IPS DF 19.7 (cell line): ENCODE data around the gene RGPD5.
"Not testable (repeated sequence)": the region's sequence is repeated elsewhere in the genome, so short reads cannot be mapped to it uniquely, and the experiment has no call there.

Experiments used
- DNase-seq: peaks from one replicate; pipeline ENCODE4 v3.0.0-alpha.2; 2013; ENCODE audit warnings: low read depth, low spot score

RGPD5 gene

GRCh38 chr2:109794074-109794737, at the start of gene RGPD5:
Gene RGPD5 (plus strand): TSS chr2:109794305. CDS start chr2:109794466, 161 bp downstream.
- DNase-seq: not testable (repeated sequence)

- not testable (repeated sequence) for DNase-seq
Observed at GRCh38 chr2:109751572-109751971, 42.5 kb upstream of the RGPD5 start.

DNA sequence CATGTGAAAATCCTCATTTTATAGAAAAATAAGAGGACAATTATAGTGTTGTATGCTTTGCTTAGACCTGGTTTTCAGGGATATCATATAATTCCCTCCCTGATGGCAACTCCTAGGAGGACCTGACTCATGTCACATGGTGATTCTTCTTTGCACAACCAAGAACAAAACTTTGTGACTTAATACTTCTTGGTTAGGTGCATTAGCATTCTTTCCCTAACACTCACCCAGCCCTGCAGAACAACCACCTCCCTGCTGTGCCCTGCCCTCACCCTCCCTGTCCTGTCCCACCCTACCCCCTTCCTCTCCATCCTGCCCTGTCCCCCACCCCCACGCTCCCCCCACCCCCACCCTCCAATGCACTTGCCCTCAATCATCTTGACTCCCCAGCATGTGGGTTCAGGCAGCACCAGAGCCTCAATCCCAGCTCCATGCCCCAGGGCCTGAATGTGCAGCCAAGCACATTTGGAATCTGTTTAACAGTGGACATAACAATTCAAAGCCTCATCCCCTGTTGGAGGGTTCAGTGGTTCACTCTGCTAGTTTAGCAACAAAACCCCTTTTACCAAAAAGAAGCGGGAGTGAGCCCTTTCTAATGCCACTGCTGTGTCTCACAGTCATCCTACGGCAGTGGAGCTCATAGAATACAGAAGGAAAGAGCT, 36.8 kb upstream of the RGPD5 start:
- DNase-seq: not testable (repeated sequence)

GRCh38 chr2:109760265-109761042, 33.7 kb upstream of the RGPD5 start:
- DNase-seq: not testable (repeated sequence)

GRCh38 chr2:109761043-109761454, 33.1 kb upstream of the RGPD5 start:
- DNase-seq: not testable (repeated sequence)

- DNase-seq: not testable (repeated sequence)
Observed at GRCh38 chr2:109761976-109762375, 32.1 kb upstream of the RGPD5 start.

GRCh38 chr2:109766074-109766473, 28.0 kb upstream of the RGPD5 start:
- DNase-seq: not testable (repeated sequence)

GRCh38 chr2:109766886-109767578, 27.1 kb upstream of the RGPD5 start:
- DNase-seq: not testable (repeated sequence)

DNA sequence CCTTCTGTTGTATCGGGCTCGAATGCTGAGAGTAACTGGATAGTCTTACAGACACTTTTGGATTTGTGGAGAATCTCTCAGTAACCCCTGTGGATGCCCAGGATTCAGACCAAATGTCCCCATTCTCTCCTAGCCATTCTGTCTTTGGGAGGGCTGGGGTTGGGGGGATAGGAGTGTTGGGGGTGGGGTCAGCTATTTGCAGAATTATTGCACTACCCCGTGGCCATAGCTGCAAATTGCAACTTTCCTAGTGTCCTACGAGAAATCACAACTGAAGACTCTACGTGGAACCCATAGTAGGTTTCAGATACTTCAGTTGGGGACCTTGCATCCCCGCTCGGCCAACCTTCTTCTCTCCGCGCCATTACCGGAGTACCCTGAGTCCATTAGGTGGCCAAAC, 25.2 kb upstream of the RGPD5 start:
- not testable (repeated sequence) for DNase-seq

GRCh38 chr2:109779118-109779517, 15.0 kb upstream of the RGPD5 start:
- not testable (repeated sequence) for DNase-seq

GRCh38 chr2:109781147-109781816, 12.8 kb upstream of the RGPD5 start:
- not testable (repeated sequence) for DNase-seq

DNA sequence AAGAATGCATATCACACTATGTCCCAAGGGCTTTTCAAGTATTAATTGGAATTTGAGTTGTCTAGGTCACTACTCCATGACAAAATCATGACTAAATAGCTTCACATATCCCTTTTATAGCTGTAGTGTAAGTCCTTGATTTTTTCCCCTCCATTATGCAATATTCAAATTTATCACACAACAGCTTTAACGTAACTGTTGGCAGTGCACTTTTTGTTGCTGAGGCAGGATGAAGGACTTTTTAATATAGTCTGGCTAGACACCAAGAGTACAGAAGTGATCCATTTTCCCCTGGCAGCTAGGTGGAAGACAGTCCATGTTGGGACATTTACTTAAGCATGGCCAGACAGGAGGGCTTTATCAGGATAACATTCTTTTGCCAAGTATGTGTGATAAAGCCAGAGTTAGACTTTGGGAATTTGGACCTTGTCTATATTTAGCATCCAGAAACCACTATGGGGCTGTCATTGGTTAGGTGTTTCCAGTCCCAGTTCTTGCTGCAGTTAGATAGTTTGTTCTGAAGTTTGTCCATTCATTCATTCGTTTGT, 11.6 kb upstream of the RGPD5 start:
- not testable (repeated sequence) for DNase-seq

DNA sequence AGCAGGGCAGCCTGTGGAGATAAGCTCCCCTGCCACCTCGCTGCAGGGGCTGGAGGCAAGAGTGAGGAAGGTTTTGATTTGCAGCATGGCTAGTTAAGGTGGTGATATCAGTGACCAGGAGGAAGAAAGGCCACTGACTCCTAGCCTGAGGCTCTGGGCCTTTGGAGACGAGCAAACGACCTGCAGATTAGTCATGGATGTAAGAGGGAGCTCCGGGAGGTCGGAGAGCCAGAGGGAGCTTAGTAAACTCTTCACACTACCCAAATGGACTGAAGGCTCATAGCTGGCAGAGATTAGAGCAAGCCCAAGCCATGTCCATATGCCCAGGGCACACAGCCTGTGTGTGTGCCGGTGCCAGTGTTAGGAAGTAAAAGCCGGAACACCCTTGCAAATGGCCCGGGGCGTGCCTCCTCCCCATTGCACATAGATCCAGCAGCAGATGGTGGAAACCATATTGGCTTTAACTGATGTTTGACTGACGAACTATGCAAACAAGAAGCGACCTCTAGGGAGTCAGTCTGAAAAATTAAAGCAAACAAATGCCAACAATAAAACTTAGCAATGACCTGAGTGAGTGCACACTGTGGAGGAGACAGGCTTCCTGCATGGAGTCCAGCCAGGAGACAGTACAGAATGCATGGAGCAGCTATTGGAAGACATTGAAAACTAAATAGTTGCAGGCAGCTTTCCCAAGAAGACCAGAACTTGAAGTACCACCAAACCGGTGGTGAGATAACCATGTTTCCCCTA, 2.4 kb upstream of the RGPD5 start:
- not testable (repeated sequence) for DNase-seq

DNA sequence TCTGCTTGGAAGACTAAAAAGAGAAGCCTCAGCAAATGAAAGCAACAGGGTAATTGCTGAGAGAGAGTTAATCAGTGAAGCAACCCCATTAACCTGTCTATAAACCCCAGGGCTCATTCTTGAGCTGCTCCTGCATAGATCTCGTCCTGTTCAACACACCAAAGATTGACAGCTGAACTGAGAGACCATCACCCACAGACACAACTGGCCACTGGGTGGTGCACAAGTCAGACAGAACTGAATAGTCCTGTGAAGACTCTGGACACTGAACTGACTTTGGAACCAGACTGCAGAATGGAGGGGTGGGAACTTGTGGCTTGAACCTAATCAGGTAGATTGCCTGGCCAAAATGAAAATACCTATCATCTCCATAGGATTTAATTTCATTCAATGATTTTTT, 1.4 kb upstream of the RGPD5 start:
- DNase-seq: not testable (repeated sequence)

GRCh38 chr2:109871129-109871751, 77.1 kb downstream of the RGPD5 start:
- not testable (repeated sequence) for DNase-seq

DNA sequence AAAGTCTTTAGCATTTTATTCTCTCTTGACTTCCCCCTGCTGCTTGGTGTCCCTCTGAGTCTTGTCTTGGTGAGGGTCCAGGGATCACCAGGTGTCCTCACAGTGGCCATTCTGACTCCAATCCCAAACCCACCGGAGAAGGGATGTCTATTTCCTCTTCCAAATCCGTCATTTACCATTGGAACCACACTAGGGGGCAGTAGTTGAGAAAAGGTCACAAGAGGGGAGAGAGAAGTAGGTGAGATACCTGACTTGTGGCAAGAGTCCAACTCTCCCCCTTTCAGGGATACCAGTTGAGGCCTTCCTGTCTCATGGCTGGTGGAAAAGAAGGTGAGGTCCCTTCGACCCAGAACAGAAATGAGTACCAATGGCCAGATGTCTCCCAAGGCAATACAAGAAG, 82.5 kb downstream of the RGPD5 start:
- DNase-seq: not testable (repeated sequence)

DNA sequence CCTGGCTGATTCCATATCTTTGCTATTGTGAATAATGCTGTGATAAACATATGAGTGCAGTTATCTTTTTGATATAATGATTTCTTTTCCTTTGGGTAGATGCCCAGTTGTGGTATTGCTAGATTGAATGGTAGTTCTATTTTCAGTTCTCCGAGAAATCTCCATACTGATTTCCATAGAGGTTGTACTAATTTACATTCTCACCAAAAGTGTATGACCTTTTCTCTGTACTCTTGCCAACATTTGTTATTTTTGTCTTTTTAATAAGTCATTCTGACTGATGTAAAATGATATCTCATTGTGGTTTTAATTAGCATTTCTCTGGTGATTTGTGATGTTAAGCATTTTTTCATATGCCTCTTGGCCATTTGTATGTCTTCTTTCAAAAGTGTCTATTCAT, 88.0 kb downstream of the RGPD5 start:
- not testable (repeated sequence) for DNase-seq

GRCh38 chr2:109888414-109888813, 94.3 kb downstream of the RGPD5 start:
- DNase-seq: not testable (repeated sequence)

DNA sequence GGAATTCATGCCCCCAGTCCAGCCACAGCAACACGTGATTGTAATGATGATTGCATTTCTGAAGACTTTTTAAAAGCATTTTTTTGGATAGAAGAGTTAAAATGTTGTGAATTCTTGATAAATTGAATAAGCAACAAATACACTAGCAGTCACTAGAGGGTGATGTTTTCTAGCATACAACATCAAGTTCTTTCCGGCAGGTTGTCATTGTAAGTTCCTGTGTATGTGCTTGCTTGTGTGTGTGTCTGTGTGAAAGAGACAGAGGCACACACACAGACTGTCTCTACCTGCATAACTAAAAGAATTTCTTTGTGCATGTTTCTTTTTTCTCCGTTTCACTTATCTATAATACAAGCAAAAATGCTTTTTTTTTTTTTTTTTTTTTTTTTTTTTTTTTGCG, 95.8 kb downstream of the RGPD5 start:
- not testable (repeated sequence) for DNase-seq

GRCh38 chr2:109891024-109891423, 96.9 kb downstream of the RGPD5 start:
- not testable (repeated sequence) for DNase-seq
